Neuronal stem cell (in vitro differentiated cells): Measurements from ENCODE around the gene UNC45A.

Experiments
- DNase-seq: peaks from one replicate; pipeline ENCODE4 v3.0.0-alpha.2; 2013; ENCODE audit warnings: low spot score
- H2AFZ ChIP-seq: one replicate; pipeline ENCODE4 v1.6.1; 2013; ENCODE audit warnings: mild to moderate bottlenecking, low read length, inconsistent platforms
- H2AK5ac ChIP-seq: 2 replicates; pipeline ENCODE4 v1.6.1; 2013; ENCODE audit warnings: low read depth, mild to moderate bottlenecking, inconsistent platforms, low read length, moderate library complexity, mixed read lengths
- H2BK120ac ChIP-seq: 2 replicates; pipeline ENCODE4 v1.6.1; 2013; ENCODE audit warnings: low read depth, mild to moderate bottlenecking, inconsistent platforms, low read length, moderate library complexity, mixed read lengths
- H2BK12ac ChIP-seq: one replicate; pipeline ENCODE4 v1.6.1; 2013; ENCODE audit warnings: low read length, inconsistent platforms
- H2BK15ac ChIP-seq: 2 replicates; pipeline ENCODE4 v1.6.1; 2013; ENCODE audit warnings: mild to moderate bottlenecking, low read length, inconsistent platforms, mixed read lengths
- H2BK5ac ChIP-seq: one replicate; pipeline ENCODE4 v1.6.1; 2013; ENCODE audit warnings: inconsistent platforms, mild to moderate bottlenecking, low read length, moderate library complexity
- H3K14ac ChIP-seq: one replicate; pipeline ENCODE4 v1.6.1; 2013; ENCODE audit warnings: low read length, inconsistent platforms
- H3K18ac ChIP-seq: 2 replicates; pipeline ENCODE4 v1.6.1; 2013; ENCODE audit warnings: low read length, inconsistent platforms
- H3K23ac ChIP-seq: 2 replicates; pipeline ENCODE4 v1.6.1; 2013; ENCODE audit warnings: low read depth, mild to moderate bottlenecking, mixed read lengths, low read length, inconsistent platforms; ENCODE audit not compliant: poor library complexity
- H3K27ac ChIP-seq: replicated peaks from 3 replicates; pipeline ENCODE4 v1.5.1; 2013; ENCODE audit warnings: low read length, inconsistent platforms
- H3K27me3 ChIP-seq, 3 experiments: 2 replicates each; pipeline ENCODE4 v1.6.1; 2013; ENCODE audit warnings: low read length in 3 of 3, mild to moderate bottlenecking in 2 of 3, inconsistent platforms in 1 of 3, low read depth in 1 of 3, mixed read lengths in 1 of 3, moderate library complexity in 1 of 3; ENCODE audit not compliant: control insufficient read depth in 3 of 3, insufficient read depth in 3 of 3
- H3K36me3 ChIP-seq, 2 donors: replicated peaks in 1 of 2; 2 replicates each; pipeline ENCODE4 v1.6.1; 2013; ENCODE audit warnings: low read length in 2 of 2; ENCODE audit not compliant: control insufficient read depth in 2 of 2, insufficient read depth in 2 of 2
- H3K4ac ChIP-seq: 2 replicates; pipeline ENCODE4 v1.6.1; 2013; ENCODE audit warnings: inconsistent platforms, mild to moderate bottlenecking, low read length, moderate library complexity
- H3K4me1 ChIP-seq, 2 donors: 1 replicate in 1 of 2; 2 replicates in 1 of 2; pipeline ENCODE4 v1.6.1; 2013; ENCODE audit warnings: low read length in 2 of 2, low read depth in 1 of 2; ENCODE audit not compliant: control insufficient read depth in 2 of 2, insufficient read depth in 1 of 2
- H3K4me2 ChIP-seq: one replicate; pipeline ENCODE4 v1.6.1; 2013; ENCODE audit warnings: mild to moderate bottlenecking, low read length, inconsistent platforms; ENCODE audit not compliant: insufficient read depth, poor library complexity, severe bottlenecking
- H3K4me3 ChIP-seq, 2 donors: 2 replicates each; pipeline ENCODE4 v1.5.1; 2013; ENCODE audit warnings: low read length in 2 of 2, mild to moderate bottlenecking in 2 of 2, inconsistent platforms in 1 of 2, moderate library complexity in 1 of 2
- H3K79me1 ChIP-seq: one replicate; pipeline ENCODE4 v1.6.1; 2013; ENCODE audit warnings: low read depth, mild to moderate bottlenecking, inconsistent platforms, low read length, moderate library complexity
- H3K9ac ChIP-seq: one replicate; pipeline ENCODE4 v1.6.1; 2013; ENCODE audit warnings: mild to moderate bottlenecking, low read depth, low read length, inconsistent platforms; ENCODE audit not compliant: poor library complexity
- H3K9me3 ChIP-seq, 2 donors: replicated peaks in 1 of 2; 2 replicates each; pipeline versions ENCODE3 to v1.6.1; 2013; ENCODE audit warnings: low read length in 2 of 2, mild to moderate bottlenecking in 2 of 2, inconsistent platforms in 1 of 2, low read depth in 1 of 2, mixed read lengths in 1 of 2, moderate library complexity in 1 of 2; ENCODE audit not compliant: control insufficient read depth in 2 of 2, insufficient read depth in 1 of 2
- H4K8ac ChIP-seq: one replicate; pipeline ENCODE4 v1.6.1; 2013; ENCODE audit warnings: low read depth, mild to moderate bottlenecking, inconsistent platforms, low read length, moderate library complexity
- H4K91ac ChIP-seq: one replicate; pipeline ENCODE4 v1.6.1; 2013; ENCODE audit warnings: low read length, low read depth, mild to moderate bottlenecking, inconsistent platforms; ENCODE audit not compliant: poor library complexity
- WGBS, 2 donors: extraction: QIAGEN DNeasy Blood & Tissue Kit; methylation state at CpG; one replicate each; pipeline ENCODE4 v1.1.7; 2013; ENCODE audit warnings: missing lambda C conversion rate in 2 of 2, mixed read lengths in 1 of 2; ENCODE audit not compliant: insufficient read length in 2 of 2, insufficient replicate concordance in 1 of 2; ENCODE audit errors: extremely low coverage in 2 of 2; 5-methylcytosine and 5-hydroxymethylcytosine counted together

The UNC45A gene

DNA sequence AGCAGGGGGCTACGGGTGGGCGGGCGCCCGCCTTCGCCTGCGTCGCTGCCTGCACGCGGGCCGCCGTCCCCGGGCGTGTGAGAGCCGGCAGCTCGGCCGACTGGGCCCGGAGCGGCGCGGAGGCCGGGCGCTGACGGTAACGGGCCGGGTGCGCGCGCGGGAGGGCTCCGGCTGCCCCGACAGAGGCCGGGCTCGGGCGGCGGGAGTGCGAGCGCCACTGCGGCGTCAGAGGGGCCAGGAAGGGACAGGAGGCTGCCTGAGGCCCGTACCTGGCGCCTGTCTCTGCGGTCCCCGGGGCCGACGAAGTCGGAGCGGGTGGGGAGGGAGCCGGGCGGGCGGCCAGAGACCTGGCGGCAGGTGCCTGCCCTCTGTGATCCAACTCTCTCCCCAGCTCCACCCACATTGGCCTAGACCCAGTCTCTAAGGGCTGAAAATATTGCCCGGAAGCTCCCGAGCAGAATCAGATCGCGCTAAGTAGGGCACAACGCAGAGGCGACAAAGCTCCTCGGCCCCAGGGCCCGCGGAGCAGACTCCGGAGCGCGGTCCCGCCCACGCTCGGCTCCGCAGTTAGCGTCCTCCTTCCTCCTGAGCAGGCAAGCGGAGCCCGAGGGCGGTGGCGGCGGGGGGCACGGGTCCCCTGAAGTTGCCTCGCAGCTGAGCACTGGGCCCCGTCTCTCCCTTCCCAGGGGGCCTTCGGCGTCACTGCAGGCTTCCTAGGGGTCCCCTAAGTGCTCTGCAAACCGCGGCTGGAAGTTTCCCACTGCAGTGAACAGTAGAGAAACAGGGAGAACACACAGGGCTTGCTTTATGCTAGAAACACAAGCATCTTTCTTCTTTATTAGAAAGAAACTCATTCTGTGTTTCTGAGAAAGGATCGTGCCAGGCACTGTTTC is 32.0 kb upstream of the UNC45A start, which contains the start of gene MAN2A2:
Gene MAN2A2 (plus strand): TSS at position 463 of the 893 bp plus-strand sequence. CDS start 906 bp downstream, outside the sequence.
- peak within 1 kb of the TSS; percentile 90 for H3K23ac ChIP-seq
- peak within 1 kb of the TSS; percentile 89 for H3K9ac ChIP-seq
- peak within 1 kb of the TSS; percentile 17 for H2BK12ac ChIP-seq
- H2BK120ac ChIP-seq: no peak within 1 kb of the TSS
- no peak within 1 kb of the TSS for H4K8ac ChIP-seq
- H2AK5ac ChIP-seq: no peak within 1 kb of the TSS
- WGBS, 2 donors: no CpG with 5 or more reads among the region's 81 CpGs
- peaks cover 25 to 34% of the 10 kb centered on the region in 2 donors for H3K36me3 ChIP-seq
- no peaks in the 10 kb centered on the region for H3K79me1 ChIP-seq
- peak within 1 kb of the TSS; percentile 86 for H3K4me2 ChIP-seq
- DNase-seq: peak; percentile 37
- H2AFZ ChIP-seq: peak within 1 kb of the TSS; percentile 95
- peak within 1 kb of the TSS; percentile 86 for H3K14ac ChIP-seq
- H2BK15ac ChIP-seq: no peak within 1 kb of the TSS
- peaks cover 0 to 5% (median 0%) of the 10 kb centered on the region in 3 experiments for H3K27me3 ChIP-seq
- H3K4me1 ChIP-seq: peaks cover 6 to 9% of the 10 kb centered on the region in 2 donors
- H3K18ac ChIP-seq: peak within 1 kb of the TSS; percentile 98
- peaks cover 0 to 2% of the 10 kb centered on the region in 2 donors for H3K9me3 ChIP-seq
- no peak within 1 kb of the TSS for H2BK5ac ChIP-seq
- no peak within 1 kb of the TSS for H3K4ac ChIP-seq
- H3K27ac ChIP-seq: peak within 1 kb of the TSS; percentile 75
- H3K4me3 ChIP-seq: peak within 1 kb of the TSS; percentile 58 to 93
- no peak within 1 kb of the TSS for H4K91ac ChIP-seq

- Histone ChIP-seq H4K8ac (no peak overlapping the region), H3K4me3 (peak overlapping the region; percentile 58 to 93), H3K14ac (no peak overlapping the region), H2BK12ac (no peak overlapping the region), H2AK5ac (no peak overlapping the region), H4K91ac (no peak overlapping the region), H3K9me3 (peaks cover 0 to 2% of the 10 kb centered on the region in 2 donors), H3K36me3 (peaks cover 26 to 40% of the 10 kb centered on the region in 2 donors), H2AFZ (peak overlapping the region; percentile 95), H3K23ac (no peak overlapping the region), H3K4ac (no peak overlapping the region), H2BK120ac (no peak overlapping the region), H3K9ac (no peak overlapping the region), H2BK5ac (no peak overlapping the region), H3K4me2 (peak overlapping the region; percentile 86), H2BK15ac (no peak overlapping the region), H3K79me1 (no peaks in the 10 kb centered on the region), H3K18ac (no peak overlapping the region), H3K27ac (no peak overlapping the region), H3K4me1 (peaks cover 6 to 9% of the 10 kb centered on the region in 2 donors), H3K27me3 (peaks cover 0 to 5% (median 0%) of the 10 kb centered on the region in 3 experiments)
- no peak for DNase-seq
- WGBS, 2 donors: no CpG with 5 or more reads among the region's 18 CpGs
Observed at GRCh38 chr15:90903733-90904536, 31.1 kb upstream of the UNC45A start.

- Histone ChIP-seq H2AK5ac (no peak overlapping the region), H3K18ac (no peak overlapping the region), H4K91ac (no peak overlapping the region), H3K79me1 (no peaks in the 10 kb centered on the region), H3K9me3 (peaks cover 0 to 2% of the 10 kb centered on the region in 2 donors), H2BK5ac (no peak overlapping the region), H3K9ac (no peak overlapping the region), H3K4me1 (peaks cover 6 to 9% of the 10 kb centered on the region in 2 donors), H3K27me3 (peaks cover 0 to 4% (median 0%) of the 10 kb centered on the region in 3 experiments), H3K36me3 (peaks cover 26 to 46% of the 10 kb centered on the region in 2 donors), H2AFZ (no peak overlapping the region), H3K23ac (no peak overlapping the region), H2BK12ac (no peak overlapping the region), H4K8ac (no peak overlapping the region), H2BK120ac (no peak overlapping the region), H3K4me3 (no peak overlapping the region), H2BK15ac (no peak overlapping the region), H3K14ac (no peak overlapping the region), H3K27ac (no peak overlapping the region), H3K4ac (no peak overlapping the region), H3K4me2 (no peak overlapping the region)
- WGBS, 2 donors: no CpG with 5 or more reads among the region's 9 CpGs
- DNase-seq: no peak
Observed at GRCh38 chr15:90904746-90905145, 30.3 kb upstream of the UNC45A start.
